HG02870 (cell line): ENCODE results near the gene APOM.

Experiments used
- ATAC-seq: cut with Tn5 transposase; IDR thresholded peaks from one replicate; pipeline ENCODE4 v1.9.1; 2021; ENCODE audit warnings: mild to moderate bottlenecking, moderate library complexity; ENCODE audit not compliant: unreplicated experiment

APOM gene

DNA sequence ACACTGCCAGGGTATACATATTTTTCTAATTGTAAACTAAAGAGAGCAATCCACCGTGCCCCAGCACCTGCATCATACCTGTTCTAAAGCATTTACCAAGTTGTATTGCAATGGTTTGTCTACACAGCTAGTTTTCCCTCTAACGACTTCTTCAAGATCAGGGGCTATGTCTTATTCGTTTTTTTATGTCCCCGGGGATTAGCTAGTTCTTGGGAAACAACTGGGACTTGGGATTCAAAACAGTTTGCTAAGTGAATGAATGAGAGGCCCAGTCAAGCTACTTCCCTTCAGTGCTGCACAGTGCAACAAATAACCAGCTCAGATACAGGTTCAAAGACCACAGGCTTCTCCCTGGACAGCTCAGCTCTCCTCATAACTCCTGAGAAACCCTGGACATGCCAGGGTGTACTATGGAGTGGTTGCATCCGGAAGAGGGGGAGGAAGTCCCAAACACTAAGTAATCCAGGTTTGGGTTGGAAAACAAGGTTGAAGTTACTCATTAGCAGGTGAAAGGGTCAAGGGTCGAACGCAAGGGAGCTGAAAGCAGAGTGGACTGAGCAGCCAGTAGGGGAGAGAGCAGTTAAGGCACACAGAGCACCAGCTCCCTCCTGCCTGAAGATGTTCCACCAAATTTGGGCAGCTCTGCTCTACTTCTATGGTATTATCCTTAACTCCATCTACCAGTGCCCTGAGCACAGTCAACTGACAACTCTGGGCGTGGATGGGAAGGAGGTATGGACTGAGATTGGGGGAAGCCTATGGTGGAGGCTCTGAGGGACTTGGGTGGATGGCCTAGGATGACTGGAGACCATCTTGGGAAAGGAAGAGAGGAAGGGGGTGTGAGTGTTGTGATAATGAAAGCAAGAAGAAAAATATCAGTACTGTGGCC is at the start of gene APOM:
TSS of gene APOM (plus strand) at position 546 of the 889 bp plus-strand sequence. CDS start at position 619, 73 bp downstream.
- no peak for ATAC-seq

DNA sequence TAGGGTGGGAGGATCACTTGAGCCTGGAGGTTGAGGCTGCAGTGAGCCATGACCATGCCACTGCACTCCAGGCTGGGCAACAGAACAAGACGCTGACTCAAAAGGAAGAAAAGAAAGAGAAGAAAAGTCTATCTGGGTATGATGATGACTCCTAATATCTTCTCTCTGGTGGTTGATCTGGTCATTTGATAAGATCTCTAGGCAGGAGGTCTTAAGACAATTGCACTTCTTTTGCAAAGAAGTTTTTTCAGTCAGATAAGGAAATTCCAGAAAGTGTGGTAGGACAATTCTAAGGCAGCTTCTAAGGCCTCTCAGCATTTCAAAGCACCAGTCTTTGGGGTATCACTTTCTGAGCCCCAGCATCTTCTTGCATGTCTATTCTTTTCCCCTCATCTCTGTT is 48.4 kb upstream of the APOM start:
- ATAC-seq, result no peak

GRCh38 chr6:31609519-31610406 is 45.9 kb upstream of the APOM start:
- no peak for ATAC-seq

DNA sequence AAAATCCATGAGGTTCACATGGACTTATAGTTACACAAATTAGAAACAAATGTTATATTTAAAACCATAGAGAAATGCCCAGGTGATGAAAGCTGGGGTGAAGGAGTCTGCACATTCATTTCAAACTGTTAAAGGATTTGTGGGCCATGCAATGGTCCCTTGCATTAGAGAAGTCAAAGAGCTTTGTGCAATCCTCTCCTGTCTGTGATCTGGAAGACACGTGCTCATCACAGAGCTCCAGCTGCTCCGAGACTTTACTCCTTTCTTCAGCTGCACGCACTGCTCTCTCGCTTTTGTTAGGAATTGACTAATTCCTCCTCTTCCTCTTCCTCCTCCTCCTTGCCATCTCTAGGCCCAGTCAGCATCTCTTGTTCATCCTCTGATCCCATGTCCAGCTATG is 44.7 kb upstream of the APOM start:
- no peak for ATAC-seq

GRCh38 chr6:31614075-31614619 is 41.5 kb upstream of the APOM start:
- no peak for ATAC-seq

GRCh38 chr6:31614684-31615578 is 40.8 kb upstream of the APOM start, which contains the start of gene AIF1:
AIF1 (plus strand) TSS chr6:31615234; CDS start chr6:31615330, 96 bp downstream.
- ATAC-seq, result no peak

DNA sequence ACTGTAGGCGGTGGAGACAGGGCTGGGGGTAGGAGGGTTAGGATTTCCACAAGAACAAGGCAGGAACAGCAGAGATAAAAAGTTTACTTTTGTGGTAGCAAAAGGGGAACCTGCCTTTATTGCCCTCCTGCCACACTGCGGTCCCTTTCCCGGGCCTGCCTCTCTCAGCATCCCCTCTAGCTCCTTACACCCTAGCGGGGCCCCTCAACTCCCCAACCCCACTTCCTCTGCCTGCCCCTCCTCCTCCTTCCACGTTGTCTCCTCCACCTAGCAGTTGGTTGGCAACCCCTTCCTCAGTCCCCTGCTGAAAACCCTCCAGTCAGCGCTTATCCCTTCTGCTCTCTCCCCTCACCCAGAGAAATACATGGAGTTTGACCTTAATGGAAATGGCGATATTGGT is 39.9 kb upstream of the APOM start:
- ATAC-seq, result no peak

GRCh38 chr6:31617010-31617409 is 38.7 kb upstream of the APOM start:
- ATAC-seq, result no peak

DNA sequence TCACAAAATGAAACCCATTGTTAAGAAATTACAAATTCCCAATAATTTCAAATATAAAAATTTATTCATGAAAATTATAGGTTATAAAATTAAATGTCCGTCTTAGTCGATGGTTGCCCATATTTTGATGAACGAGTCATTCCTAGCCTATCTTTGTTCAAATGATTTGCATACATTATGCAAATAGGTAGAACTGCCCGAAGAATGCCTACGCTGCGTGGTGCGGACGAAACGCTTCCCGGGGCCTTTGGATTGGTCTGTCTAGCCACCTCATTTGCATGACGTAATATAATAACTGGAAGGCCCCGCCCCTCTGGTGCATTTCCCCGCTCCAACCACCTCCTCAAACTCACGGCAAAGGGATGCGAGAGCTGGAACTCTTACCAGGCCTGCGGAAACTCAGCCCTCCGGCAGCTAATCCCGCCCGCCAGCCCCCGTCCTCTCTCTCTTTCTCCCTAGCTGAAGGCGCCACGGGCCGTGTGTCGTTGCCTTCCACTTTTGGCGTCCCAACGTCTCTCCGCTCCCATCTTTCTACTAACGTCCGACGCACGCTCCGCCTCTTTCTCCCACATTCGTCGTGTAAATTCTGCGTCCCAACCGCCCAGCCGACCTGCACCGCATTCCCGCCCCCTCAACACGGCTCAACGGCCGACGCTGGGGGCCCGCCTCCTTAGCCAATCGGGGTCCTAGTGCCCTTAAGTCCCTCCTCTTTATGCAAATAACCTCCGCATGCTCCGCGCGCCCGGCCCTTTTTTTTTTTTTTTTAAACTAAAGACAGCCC is 35.7 kb upstream of the APOM start:
- ATAC-seq, result peak; percentile 81

DNA sequence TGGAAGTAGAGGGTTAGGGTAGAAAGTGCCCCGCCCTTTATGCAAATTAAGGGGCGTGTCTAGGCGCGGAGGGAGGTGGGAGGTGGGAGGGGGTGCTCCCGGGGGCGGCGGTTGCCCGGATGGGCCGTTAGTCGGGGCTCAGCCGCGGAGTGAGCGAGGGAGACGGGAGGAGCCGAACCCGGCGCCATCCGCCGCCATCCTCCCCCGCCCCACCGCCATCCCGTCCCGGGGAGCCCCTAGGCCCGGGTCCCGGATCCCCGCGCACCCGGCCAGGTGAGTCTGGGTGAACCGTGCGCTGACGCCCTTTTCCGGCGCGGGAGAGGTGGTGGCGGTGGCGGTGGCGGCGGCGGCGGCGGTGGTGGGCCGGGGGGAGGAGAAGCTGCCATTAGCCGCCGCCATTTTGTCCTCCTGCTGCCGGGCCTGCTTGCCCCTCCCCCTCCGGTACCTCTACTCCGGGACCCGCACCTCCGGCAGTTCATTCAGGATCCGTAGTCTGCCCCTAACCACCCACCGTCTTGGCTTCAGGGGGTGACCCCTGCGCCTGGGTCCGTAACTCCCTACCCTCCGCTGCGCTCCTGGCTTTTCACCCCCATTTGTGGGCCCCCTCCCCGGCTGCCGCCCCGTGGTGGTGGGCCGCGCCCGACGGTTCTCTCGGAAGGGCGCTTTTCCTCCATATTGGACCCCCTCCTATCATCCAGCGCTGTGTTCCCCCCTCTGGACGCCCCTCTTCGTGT is 34.9 kb upstream of the APOM start, which contains the start of gene PRRC2A:
TSS of gene PRRC2A (plus strand) at position 130 of the 734 bp plus-strand sequence. CDS start 2,075 bp downstream, outside the sequence.
- ATAC-seq, result peak; percentile 56

DNA sequence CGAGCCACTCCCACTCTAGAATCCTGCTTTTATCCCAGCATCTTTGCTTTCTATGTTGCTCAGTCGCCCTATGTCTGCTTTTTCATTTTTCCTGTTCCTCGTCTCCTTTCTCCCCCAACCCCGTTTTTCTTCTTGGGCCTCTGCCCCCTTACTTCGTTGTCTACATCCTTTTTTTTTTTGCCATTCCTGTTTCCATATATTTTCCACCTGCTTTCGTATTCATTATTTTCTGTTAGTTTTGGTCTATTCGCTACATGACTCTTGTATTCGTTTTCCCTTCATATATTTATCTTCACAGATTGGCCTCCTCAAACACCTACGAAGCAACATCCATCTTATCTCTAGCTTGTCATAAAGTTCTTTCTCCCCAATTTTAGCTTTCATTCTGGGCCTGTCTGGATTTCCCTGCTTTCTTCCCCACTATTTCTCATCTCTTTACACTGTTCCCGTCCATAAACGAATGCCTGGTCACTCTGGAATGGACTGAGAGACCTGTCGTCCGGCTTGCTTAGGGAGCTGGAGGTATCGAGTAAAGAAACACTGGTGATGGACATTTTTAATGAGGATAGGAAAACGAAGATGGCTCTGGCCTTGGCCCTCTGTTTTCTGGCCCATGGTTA is 34.3 kb upstream of the APOM start:
- ATAC-seq, result no peak

DNA sequence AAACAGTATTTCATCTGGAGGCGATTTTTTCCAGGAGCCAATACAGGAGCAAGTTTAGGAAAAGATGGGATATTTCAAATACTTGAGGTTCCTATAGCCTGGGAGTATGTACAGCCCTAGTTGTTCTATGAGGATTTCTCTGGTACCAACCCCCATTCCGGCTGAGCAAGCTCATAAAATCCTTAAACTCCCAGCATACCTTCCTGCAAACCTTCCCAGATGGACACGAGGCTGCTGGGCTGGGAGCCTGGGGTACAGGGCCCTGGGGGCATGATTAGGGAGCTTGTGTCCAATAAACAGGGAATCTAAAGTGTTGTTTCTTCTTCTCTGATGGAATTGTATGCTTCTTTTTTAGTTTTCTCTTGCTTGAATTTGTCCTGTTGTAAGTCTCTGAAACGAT is 33.7 kb upstream of the APOM start:
- ATAC-seq, result no peak

- ATAC-seq, result no peak
Measured at GRCh38 chr6:31622684-31623091, 33.0 kb upstream of the APOM start.

DNA sequence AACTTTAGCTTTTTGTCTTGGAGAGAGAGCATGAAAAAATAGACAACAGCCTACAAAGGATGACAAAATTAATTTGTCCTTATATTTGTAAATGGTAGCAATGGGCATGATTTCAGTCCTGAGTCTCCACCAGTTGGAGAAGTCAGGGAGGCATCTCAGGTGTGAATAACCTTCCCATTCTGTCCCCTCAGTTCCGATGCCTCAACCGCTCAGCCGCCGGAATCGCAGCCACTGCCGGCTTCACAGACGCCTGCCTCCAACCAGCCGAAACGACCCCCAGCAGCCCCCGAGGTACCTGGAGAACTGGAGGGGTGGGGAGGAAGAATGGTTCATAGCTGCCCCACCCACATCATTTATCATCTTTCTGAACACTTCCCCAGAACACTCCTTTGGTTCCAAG is 31.6 kb upstream of the APOM start:
- ATAC-seq, result no peak

GRCh38 chr6:31626952-31627351 is 28.7 kb upstream of the APOM start:
- ATAC-seq, result no peak

DNA sequence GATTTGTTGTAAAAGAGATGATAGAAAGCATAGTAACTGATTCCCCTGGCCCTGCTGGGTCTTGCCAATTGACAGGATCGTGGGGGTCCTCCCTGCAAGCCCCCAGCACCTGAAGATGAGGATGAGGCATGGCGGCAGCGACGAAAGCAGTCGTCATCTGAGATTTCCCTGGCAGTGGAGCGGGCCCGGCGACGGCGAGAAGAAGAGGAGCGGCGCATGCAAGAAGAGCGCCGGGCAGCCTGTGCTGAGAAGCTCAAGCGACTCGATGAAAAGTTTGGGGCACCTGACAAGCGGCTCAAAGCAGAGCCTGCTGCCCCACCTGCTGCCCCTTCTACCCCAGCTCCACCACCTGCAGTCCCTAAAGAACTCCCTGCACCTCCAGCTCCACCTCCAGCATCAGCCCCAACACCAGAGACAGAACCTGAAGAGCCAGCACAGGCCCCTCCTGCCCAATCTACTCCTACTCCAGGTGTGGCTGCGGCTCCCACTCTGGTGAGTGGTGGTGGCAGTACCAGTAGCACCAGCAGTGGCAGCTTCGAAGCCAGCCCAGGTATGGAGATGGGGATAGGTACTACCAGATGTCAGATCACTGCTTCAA is 27.9 kb upstream of the APOM start:
- ATAC-seq, result no peak

- no peak for ATAC-seq
Measured at GRCh38 chr6:31629014-31629413, 26.7 kb upstream of the APOM start.
